Mesenchymal stem cell (in vitro differentiated cells and primary cell): ENCODE results near the gene KISS1R.
A peak's percentile ranks its signal among the peaks of the same experiment; 100 is the strongest.

Source experiments
- DNase-seq: peaks from one replicate; pipeline ENCODE4 v3.0.0-alpha.2; 2013
- H2AFZ ChIP-seq: one replicate; pipeline ENCODE4 v1.6.1; 2013; ENCODE audit warnings: low read depth, mild to moderate bottlenecking, control low read depth, inconsistent platforms, low read length, moderate library complexity
- H2AK5ac ChIP-seq: 2 replicates; pipeline ENCODE4 v1.6.1; 2013; ENCODE audit warnings: low read length, moderate library complexity, mild to moderate bottlenecking, inconsistent platforms; ENCODE audit not compliant: severe bottlenecking
- H2BK120ac ChIP-seq: one replicate; pipeline ENCODE4 v1.6.1; 2013; ENCODE audit warnings: low read depth, mild to moderate bottlenecking, inconsistent platforms, low read length, moderate library complexity
- H2BK12ac ChIP-seq, 2 experiments: one replicate each; pipeline ENCODE4 v1.6.1; 2013; ENCODE audit warnings: inconsistent platforms in 2 of 2, low read length in 2 of 2, mild to moderate bottlenecking in 2 of 2, moderate library complexity in 2 of 2, control low read depth in 1 of 2
- H2BK15ac ChIP-seq: one replicate; pipeline ENCODE4 v1.6.1; 2013; ENCODE audit warnings: mild to moderate bottlenecking, low read depth, inconsistent platforms; ENCODE audit not compliant: poor library complexity, severe bottlenecking
- H2BK5ac ChIP-seq: 2 replicates; pipeline ENCODE4 v1.6.1; 2013; ENCODE audit warnings: low read depth, mild to moderate bottlenecking, low read length, control low read depth, inconsistent platforms; ENCODE audit not compliant: poor library complexity, severe bottlenecking
- H3K14ac ChIP-seq, 2 experiments: one replicate each; pipeline ENCODE4 v1.6.1; 2013; ENCODE audit warnings: inconsistent platforms in 2 of 2, low read length in 2 of 2, control low read depth in 1 of 2, mild to moderate bottlenecking in 1 of 2, moderate library complexity in 1 of 2
- H3K18ac ChIP-seq, 2 experiments: one replicate each; pipeline ENCODE4 v1.6.1; 2013; ENCODE audit warnings: inconsistent platforms in 2 of 2, low read length in 2 of 2, control low read depth in 1 of 2, low read depth in 1 of 2, mild to moderate bottlenecking in 1 of 2
- H3K23ac ChIP-seq, 2 experiments: one replicate each; pipeline ENCODE4 v1.6.1; 2013; ENCODE audit warnings: inconsistent platforms in 2 of 2, low read length in 2 of 2, mild to moderate bottlenecking in 2 of 2, moderate library complexity in 2 of 2, control low read depth in 1 of 2
- H3K27ac ChIP-seq: 2 replicates; pipeline ENCODE4 v1.5.1; 2013; ENCODE audit warnings: mild to moderate bottlenecking, moderate library complexity, low read length, control low read depth, inconsistent platforms; ENCODE audit not compliant: poor library complexity, severe bottlenecking
- H3K27me3 ChIP-seq, 2 experiments: 2 replicates each; pipeline versions ENCODE4 v1.6.1 to v1.7.0; 2013; ENCODE audit warnings: low read length in 2 of 2, mild to moderate bottlenecking in 2 of 2, moderate library complexity in 2 of 2, control low read depth in 1 of 2, inconsistent platforms in 1 of 2; ENCODE audit not compliant: control insufficient read depth in 1 of 2, insufficient read depth in 1 of 2
- H3K36me3 ChIP-seq, 2 experiments: 2 replicates each; pipeline versions ENCODE4 v1.6.1 to v1.7.0; 2013; ENCODE audit warnings: low read length in 2 of 2, control low read depth in 1 of 2, inconsistent platforms in 1 of 2, low read depth in 1 of 2, mild to moderate bottlenecking in 1 of 2; ENCODE audit not compliant: insufficient read depth in 2 of 2, control insufficient read depth in 1 of 2
- H3K4ac ChIP-seq, 2 experiments: one replicate each; pipeline ENCODE4 v1.6.1; 2013; ENCODE audit warnings: inconsistent platforms in 2 of 2, low read length in 2 of 2, mild to moderate bottlenecking in 2 of 2, moderate library complexity in 2 of 2, control low read depth in 1 of 2, low read depth in 1 of 2
- H3K4me1 ChIP-seq: 2 replicates; pipeline ENCODE4 v1.6.1; 2013; ENCODE audit warnings: low read depth, low read length, control low read depth; ENCODE audit not compliant: control insufficient read depth, insufficient read depth
- H3K4me2 ChIP-seq: 2 replicates; pipeline ENCODE4 v1.6.1; 2013; ENCODE audit warnings: low read length, mild to moderate bottlenecking, inconsistent platforms; ENCODE audit not compliant: poor library complexity, severe bottlenecking
- H3K4me3 ChIP-seq, 2 experiments: 2 replicates each; pipeline versions ENCODE4 v1.5.1 to v1.7.0; 2013; ENCODE audit warnings: low read length in 2 of 2, mild to moderate bottlenecking in 2 of 2, control low read depth in 1 of 2, low read depth in 1 of 2; ENCODE audit not compliant: insufficient read depth in 1 of 2
- H3K79me1 ChIP-seq: replicated peaks from 2 replicates; pipeline ENCODE4 v1.6.1; 2013; ENCODE audit warnings: mild to moderate bottlenecking, control low read depth, low read length, inconsistent platforms; ENCODE audit not compliant: poor library complexity, severe bottlenecking
- H3K9ac ChIP-seq: 2 replicates; pipeline ENCODE4 v1.7.0; 2013; ENCODE audit warnings: mild to moderate bottlenecking, low read length, moderate library complexity
- H3K9me3 ChIP-seq: 2 replicates; pipeline ENCODE4 v1.7.0; 2013; ENCODE audit warnings: mild to moderate bottlenecking, low read length; ENCODE audit not compliant: control insufficient read depth
- H4K8ac ChIP-seq: one replicate; pipeline ENCODE4 v1.6.1; 2013; ENCODE audit warnings: inconsistent platforms, mild to moderate bottlenecking, low read length, moderate library complexity
- H4K91ac ChIP-seq: one replicate; pipeline ENCODE4 v1.6.1; 2013; ENCODE audit warnings: mild to moderate bottlenecking, low read length, inconsistent platforms
- WGBS: methylation state at CpG from one replicate; pipeline ENCODE4 v1.1.7; 2013; ENCODE audit warnings: mixed read lengths; 5-methylcytosine and 5-hydroxymethylcytosine counted together

KISS1R gene

DNA sequence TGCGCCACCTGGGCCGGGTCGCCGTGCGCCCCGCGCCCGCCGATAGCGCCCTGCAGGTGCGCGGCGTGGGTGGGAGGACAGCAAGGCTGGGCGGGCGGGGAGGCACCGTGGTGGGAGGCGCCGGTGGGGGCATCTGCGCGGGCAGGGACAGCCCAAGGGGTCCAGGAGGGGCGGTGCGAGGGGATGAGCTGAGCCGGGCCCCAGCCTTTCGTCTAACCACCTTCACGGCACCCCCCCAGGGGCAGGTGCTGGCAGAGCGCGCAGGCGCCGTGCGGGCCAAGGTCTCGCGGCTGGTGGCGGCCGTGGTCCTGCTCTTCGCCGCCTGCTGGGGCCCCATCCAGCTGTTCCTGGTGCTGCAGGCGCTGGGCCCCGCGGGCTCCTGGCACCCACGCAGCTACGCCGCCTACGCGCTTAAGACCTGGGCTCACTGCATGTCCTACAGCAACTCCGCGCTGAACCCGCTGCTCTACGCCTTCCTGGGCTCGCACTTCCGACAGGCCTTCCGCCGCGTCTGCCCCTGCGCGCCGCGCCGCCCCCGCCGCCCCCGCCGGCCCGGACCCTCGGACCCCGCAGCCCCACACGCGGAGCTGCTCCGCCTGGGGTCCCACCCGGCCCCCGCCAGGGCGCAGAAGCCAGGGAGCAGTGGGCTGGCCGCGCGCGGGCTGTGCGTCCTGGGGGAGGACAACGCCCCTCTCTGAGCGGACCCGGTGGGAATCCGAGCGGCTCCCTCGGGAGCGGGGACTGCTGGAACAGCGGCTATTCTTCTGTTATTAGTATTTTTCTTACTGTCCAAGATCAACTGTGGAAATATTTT is 3.1 kb downstream of the KISS1R start:
- Histone ChIP-seq H4K91ac (no peak overlapping the region), H2AFZ (peak overlapping the region; percentile 19), H2AK5ac (no peak overlapping the region), H3K4me2 (peak overlapping the region; percentile 67), H3K4me1 (peaks cover 48% of the 10 kb centered on the region), H3K23ac (peak overlapping the region in 1 of 2 experiments; percentile 72), H3K36me3 (no peaks in the 10 kb centered on the region), H3K9ac (no peak overlapping the region), H3K27me3 (peaks cover 40 to 42% of the 10 kb centered on the region in 2 experiments), H2BK5ac (no peak overlapping the region), H2BK12ac (no peak overlapping the region), H3K79me1 (peaks cover 5% of the 10 kb centered on the region), H3K14ac (peak overlapping the region in 1 of 2 experiments; percentile 63), H3K9me3 (no peaks in the 10 kb centered on the region), H3K4ac (no peak overlapping the region), H3K27ac (no peak overlapping the region), H4K8ac (no peak overlapping the region), H2BK120ac (no peak overlapping the region), H3K4me3 (peak overlapping the region in 1 of 2 experiments; percentile 24), H2BK15ac (no peak overlapping the region), H3K18ac (no peak overlapping the region)
- 5% methylated on average over 73 of the region's 84 CpGs for WGBS
- DNase-seq = peak; percentile 38

DNA sequence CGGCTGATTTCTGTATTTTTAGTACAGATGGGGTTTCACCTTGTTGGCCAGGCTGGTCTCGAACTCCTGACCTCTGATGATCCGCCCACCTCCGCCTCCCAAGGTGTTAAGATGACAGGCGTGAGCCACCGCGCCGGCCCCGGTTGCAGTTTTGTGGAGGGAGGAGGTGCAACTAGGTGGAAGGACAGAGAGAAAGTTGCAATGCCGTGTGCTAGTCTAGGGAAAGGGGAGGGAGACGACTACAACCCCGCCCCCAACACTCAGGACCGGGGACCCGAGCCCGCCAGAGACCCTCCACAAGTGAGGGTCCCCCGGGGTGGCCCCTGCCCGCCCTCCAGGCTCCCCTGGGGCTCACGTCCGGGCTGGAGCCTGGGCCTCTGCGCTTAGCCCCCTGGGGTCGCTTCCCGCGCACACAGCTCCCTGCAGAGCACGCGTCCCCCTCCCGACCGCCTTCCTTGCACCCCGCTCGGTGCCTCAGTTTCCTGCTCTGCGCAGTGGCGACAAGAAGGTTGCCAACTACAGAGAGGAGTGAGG is 7.5 kb downstream of the KISS1R start:
- no peaks in the 10 kb centered on the region for H3K9me3 ChIP-seq
- peak overlapping the region; percentile 92 for H3K9ac ChIP-seq
- no peak overlapping the region for H2AFZ ChIP-seq
- H3K18ac ChIP-seq = peak overlapping the region; percentile 50 to 52
- peaks cover 14 to 16% of the 10 kb centered on the region in 2 experiments for H3K27me3 ChIP-seq
- peaks cover 5% of the 10 kb centered on the region for H3K79me1 ChIP-seq
- DNase-seq = peak; percentile 28
- peak overlapping the region; percentile 87 for H4K8ac ChIP-seq
- H3K27ac ChIP-seq = peak overlapping the region; percentile 1
- H3K4me2 ChIP-seq = peak overlapping the region; percentile 80
- H2AK5ac ChIP-seq = no peak overlapping the region
- WGBS = 6% methylated on average over 31 of the region's 31 CpGs
- H3K14ac ChIP-seq = peak overlapping the region in 1 of 2 experiments; percentile 35
- peak overlapping the region in 1 of 2 experiments; percentile 71 for H2BK12ac ChIP-seq
- H3K36me3 ChIP-seq = peaks cover under 1 to 12% of the 10 kb centered on the region in 2 experiments
- H3K4ac ChIP-seq = peak overlapping the region; percentile 81 to 91
- peaks cover 33% of the 10 kb centered on the region for H3K4me1 ChIP-seq
- H4K91ac ChIP-seq = peak overlapping the region; percentile 90
- peak overlapping the region; percentile 85 to 90 for H3K4me3 ChIP-seq
- no peak overlapping the region for H2BK5ac ChIP-seq
- peak overlapping the region in 1 of 2 experiments; percentile 5 for H3K23ac ChIP-seq
- no peak overlapping the region for H2BK120ac ChIP-seq
- H2BK15ac ChIP-seq = peak overlapping the region; percentile 92

DNA sequence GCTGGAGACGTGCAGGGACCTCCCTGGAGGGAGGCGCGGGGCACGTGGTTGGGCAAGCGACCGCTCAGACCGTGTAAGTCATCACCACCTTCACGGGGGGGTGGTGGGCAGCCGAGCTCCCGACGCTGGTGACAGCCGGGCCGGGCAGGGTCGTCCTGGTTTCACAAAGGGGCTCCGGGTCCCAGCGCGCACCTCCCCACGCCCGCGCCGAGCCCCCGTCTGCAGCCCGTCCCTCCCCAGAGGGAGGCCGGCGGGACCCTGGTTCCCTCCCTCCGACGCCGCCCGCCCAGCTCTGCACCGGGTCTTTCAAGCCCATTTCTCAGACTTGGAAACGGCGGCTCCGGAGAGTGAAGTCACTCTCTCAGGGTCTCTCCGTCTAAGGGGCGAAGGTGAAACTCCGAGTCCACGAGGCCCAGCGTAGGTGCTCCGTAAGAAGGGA is 8.0 kb downstream of the KISS1R start:
- Histone ChIP-seq H3K27ac (peak overlapping the region; percentile 78), H3K27me3 (peaks cover 12 to 13% of the 10 kb centered on the region in 2 experiments), H3K18ac (peak overlapping the region; percentile 50 to 52), H2BK5ac (peak overlapping the region; percentile 93), H2BK12ac (peak overlapping the region in 1 of 2 experiments; percentile 71), H3K4me1 (peaks cover 30% of the 10 kb centered on the region), H2BK120ac (peak overlapping the region; percentile 99), H3K9ac (peak overlapping the region; percentile 92), H4K91ac (peak overlapping the region; percentile 90), H2AK5ac (no peak overlapping the region), H2AFZ (peak overlapping the region; percentile 44), H3K4me2 (peak overlapping the region; percentile 80), H3K9me3 (no peaks in the 10 kb centered on the region), H3K23ac (peak overlapping the region in 1 of 2 experiments; percentile 5), H3K4ac (peak overlapping the region; percentile 81 to 91), H3K36me3 (peaks cover 5 to 17% of the 10 kb centered on the region in 2 experiments), H2BK15ac (peak overlapping the region; percentile 92), H3K14ac (peak overlapping the region in 1 of 2 experiments; percentile 35), H3K79me1 (peaks cover 5% of the 10 kb centered on the region), H4K8ac (peak overlapping the region; percentile 87), H3K4me3 (peak overlapping the region; percentile 85 to 90)
- DNase-seq = peak; percentile 66
- under 1% methylated on average over 39 of the region's 39 CpGs for WGBS
